Fibroblast of lung (primary cell): ENCODE measurements around the gene TRAF3.

Source experiments
- CTCF ChIP-seq, 2 donors: IDR thresholded peaks in 1 of 2; conservative IDR thresholded peaks in 1 of 2; 1 replicate in 1 of 2; 2 replicates in 1 of 2; pipeline ENCODE4 v1.5.1; 2011 to 2012; ENCODE audit warnings: low read length in 2 of 2, control low read depth in 1 of 2, inconsistent platforms in 1 of 2, low read depth in 1 of 2, mild to moderate bottlenecking in 1 of 2
- EZH2 ChIP-seq: IDR thresholded peaks from 2 replicates; pipeline ENCODE4 v1.5.1; 2012; ENCODE audit warnings: low read length, control low read depth, mild to moderate bottlenecking; ENCODE audit errors: missing control alignments

- TF ChIP-seq CTCF (conservative IDR thresholded peaks at IDR 0.05 in 1 of 2, IDR thresholded peaks at IDR 0.05 in 1 of 2; ENCODE audit: low read depth in 1 of 2, low read length in 2 of 2): no peak
- no peak for TF ChIP-seq EZH2
These were observed 95.9 kb downstream of the TRAF3 start for GRCh38 chr14:102873131-102873530.
